HEK293T (cell line): ENCODE data around the gene PCBP3.
"Not testable (repeated sequence)": the region's sequence is repeated elsewhere in the genome, so short reads cannot be mapped to it uniquely, and the experiment has no call there.

Experiments
- ARNT ChIP-seq: fragments of 450-650 bp; IDR thresholded peaks from 2 replicates; pipeline ENCODE4 v1.6.1; 2017; ENCODE audit warnings: mild to moderate bottlenecking
- FOXM1 ChIP-seq: fragments of 450-650 bp; IDR thresholded peaks from 2 replicates; pipeline ENCODE4 v1.6.1; 2017; ENCODE audit warnings: mild to moderate bottlenecking, borderline replicate concordance
- L3MBTL2 ChIP-seq: fragments of 450-650 bp; conservative IDR thresholded peaks from 2 replicates; pipeline ENCODE4 v1.6.1; 2016; ENCODE audit warnings: mild to moderate bottlenecking
- NFRKB ChIP-seq: fragments of 450-650 bp; IDR thresholded peaks from 2 replicates; pipeline ENCODE4 v1.6.1; 2016; ENCODE audit warnings: mild to moderate bottlenecking, moderate library complexity
- PKNOX1 ChIP-seq: fragments of 450-650 bp; IDR thresholded peaks from 2 replicates; pipeline ENCODE4 v1.6.1; 2016
- SP1 ChIP-seq: fragments of 450-650 bp; IDR thresholded peaks from 2 replicates; pipeline ENCODE4 v1.6.1; 2017
- SUZ12 ChIP-seq: fragments of 450-650 bp; IDR thresholded peaks from 2 replicates; pipeline ENCODE4 v1.6.1; 2016; ENCODE audit warnings: mild to moderate bottlenecking
- TARDBP ChIP-seq: fragments of 450-650 bp; IDR thresholded peaks from 2 replicates; pipeline ENCODE4 v1.6.1; 2016

GRCh38 chr21:45609616-45610015, 33.9 kb upstream of the PCBP3 start:
- TF ChIP-seq TARDBP, FOXM1, PKNOX1, SUZ12, ARNT, SP1, NFRKB, L3MBTL2: not testable (repeated sequence)
